HEK293 (cell line): ENCODE measurements around the gene STRA6.

ENCODE experiments used
- GLI2 ChIP-seq: fragments of 450-650 bp; formaldehyde crosslinking; IDR thresholded peaks from 2 replicates; pipeline ENCODE4; 2017; ENCODE audit warnings: missing biosample characterization, missing genetic modification characterization, low read depth, borderline replicate concordance
- IKZF3 ChIP-seq: fragments of 450-650 bp; IDR thresholded peaks from 2 replicates; pipeline ENCODE4 v1.5.0; 2018; ENCODE audit warnings: missing biosample characterization, mild to moderate bottlenecking, missing genetic modification characterization, moderate library complexity
- KLF16 ChIP-seq: fragments of 450-650 bp; formaldehyde crosslinking; IDR thresholded peaks from 2 replicates; pipeline ENCODE4 v1.5.1; 2017; ENCODE audit warnings: missing biosample characterization, missing genetic modification characterization
- SP2 ChIP-seq: fragments of 450-650 bp; formaldehyde crosslinking; IDR thresholded peaks from 2 replicates; pipeline ENCODE4 v1.5.1; 2016; ENCODE audit warnings: missing biosample characterization, missing genetic modification characterization
- ZBTB17 ChIP-seq: fragments of 450-650 bp; formaldehyde crosslinking; IDR thresholded peaks from 2 replicates; pipeline ENCODE4 v1.5.1; 2016; ENCODE audit warnings: missing biosample characterization, missing genetic modification characterization
- ZBTB21 ChIP-seq: fragments of 450-650 bp; formaldehyde crosslinking; IDR thresholded peaks from 2 replicates; pipeline ENCODE4 v1.5.1; 2017; ENCODE audit warnings: missing biosample characterization, missing genetic modification characterization
- ZBTB48 ChIP-seq: fragments of 450-650 bp; formaldehyde crosslinking; IDR thresholded peaks from 2 replicates; pipeline ENCODE4 v1.5.1; 2016; ENCODE audit warnings: missing biosample characterization, missing genetic modification characterization
- ZFHX2 ChIP-seq: fragments of 450-650 bp; formaldehyde crosslinking; conservative IDR thresholded peaks from 2 replicates; pipeline ENCODE4 v1.5.1; 2016; ENCODE audit warnings: missing biosample characterization, missing genetic modification characterization
- ZNF121 ChIP-seq: fragments of 450-650 bp; formaldehyde crosslinking; IDR thresholded peaks from 2 replicates; pipeline ENCODE4 v1.5.1; 2016; ENCODE audit warnings: missing biosample characterization, missing genetic modification characterization
- ZNF132 ChIP-seq: fragments of 450-650 bp; formaldehyde crosslinking; IDR thresholded peaks from 2 replicates; pipeline ENCODE4 v1.5.1; 2017; ENCODE audit warnings: missing biosample characterization, missing genetic modification characterization, borderline replicate concordance
- ZNF341 ChIP-seq: fragments of 450-650 bp; formaldehyde crosslinking; IDR thresholded peaks from 2 replicates; pipeline ENCODE4; 2016; ENCODE audit warnings: low read depth, missing biosample characterization, missing genetic modification characterization
- ZNF394 ChIP-seq: fragments of 450-650 bp; formaldehyde crosslinking; IDR thresholded peaks from 2 replicates; pipeline ENCODE4 v1.5.1; 2016; ENCODE audit warnings: missing biosample characterization, missing genetic modification characterization, mild to moderate bottlenecking, moderate library complexity, borderline replicate concordance
- ZNF423 ChIP-seq: fragments of 450-650 bp; formaldehyde crosslinking; IDR thresholded peaks from 2 replicates; pipeline ENCODE4 v1.5.1; 2016; ENCODE audit warnings: missing biosample characterization, missing genetic modification characterization
- ZNF560 ChIP-seq: fragments of 450-650 bp; formaldehyde crosslinking; IDR thresholded peaks from 2 replicates; pipeline ENCODE4 v1.5.1; 2017; ENCODE audit warnings: missing biosample characterization, missing genetic modification characterization, borderline replicate concordance
- ZNF624 ChIP-seq: fragments of 450-650 bp; formaldehyde crosslinking; IDR thresholded peaks from 2 replicates; pipeline ENCODE4 v1.5.1; 2017; ENCODE audit warnings: missing biosample characterization, missing genetic modification characterization
- ZNF658 ChIP-seq: fragments of 450-650 bp; formaldehyde crosslinking; IDR thresholded peaks from 2 replicates; pipeline ENCODE4; 2016; ENCODE audit warnings: missing biosample characterization, missing genetic modification characterization
- ZNF837 ChIP-seq: fragments of 450-650 bp; formaldehyde crosslinking; IDR thresholded peaks from 2 replicates; pipeline ENCODE4 v1.5.1; 2016; ENCODE audit warnings: missing biosample characterization, missing genetic modification characterization
- TF ChIP-seq, protein P1 (sequence below): fragments of 450-650 bp; formaldehyde crosslinking; IDR thresholded peaks from 2 replicates; pipeline ENCODE4 v1.5.1; 2016; ENCODE audit warnings: missing biosample characterization, missing genetic modification characterization
- TF ChIP-seq, protein P2 (sequence below): fragments of 450-650 bp; formaldehyde crosslinking; IDR thresholded peaks from 2 replicates; pipeline ENCODE4 v1.5.1; 2016; ENCODE audit warnings: missing biosample characterization, missing genetic modification characterization
- TF ChIP-seq, protein P3 (sequence below): fragments of 450-650 bp; formaldehyde crosslinking; IDR thresholded peaks from 2 replicates; pipeline ENCODE4 v1.5.1; 2016; ENCODE audit warnings: missing biosample characterization, missing genetic modification characterization
- TF ChIP-seq, protein P4 (sequence below): fragments of 450-650 bp; formaldehyde crosslinking; IDR thresholded peaks from 2 replicates; pipeline ENCODE4 v1.5.1; 2016; ENCODE audit warnings: missing biosample characterization, missing genetic modification characterization

Gene STRA6

DNA sequence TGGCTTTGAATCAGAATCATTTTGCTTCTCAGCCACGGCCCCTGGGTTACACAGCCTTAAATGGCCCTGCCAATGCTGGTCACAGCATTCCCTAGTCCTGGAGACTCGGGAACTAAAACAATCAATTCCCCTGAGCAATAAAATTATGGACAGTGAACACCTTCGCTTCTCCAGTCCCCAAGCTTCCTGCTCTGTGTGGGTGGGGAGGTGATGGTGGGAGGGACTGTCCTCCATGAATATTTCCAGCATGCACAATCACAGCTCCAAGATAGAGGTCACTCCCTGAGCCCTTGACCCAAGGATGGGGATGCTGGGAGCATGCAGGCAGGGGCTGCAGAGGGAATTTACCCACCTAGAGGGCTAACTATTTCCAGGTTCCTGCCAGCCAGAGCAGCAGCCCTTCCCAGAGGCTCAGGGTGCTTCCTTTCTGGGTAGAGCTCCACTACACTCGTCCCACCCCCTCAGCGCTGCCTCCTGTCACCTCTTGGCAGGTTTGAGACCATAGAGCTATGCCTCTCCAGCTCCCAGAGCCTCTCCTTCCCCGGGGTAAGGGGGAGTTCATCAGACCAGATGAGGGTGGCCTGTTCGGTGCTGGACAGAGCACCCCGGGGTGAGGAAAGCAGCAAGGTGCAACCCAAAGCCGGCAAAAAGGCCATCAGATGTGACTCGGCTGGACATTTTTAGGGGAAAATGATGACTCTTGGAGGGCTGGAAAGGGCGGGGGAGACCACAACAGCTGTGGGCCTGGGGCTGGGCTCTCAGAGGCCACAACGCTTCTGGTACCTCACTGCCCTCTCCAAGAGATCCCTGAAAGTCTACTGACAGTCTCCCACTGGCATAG is 19.0 kb upstream of the STRA6 start (continued):
- no peak for TF ChIP-seq ZNF394 (tag by site-specific recombination)
- TF ChIP-seq GLI2 (tag by site-specific recombination) = no peak
- TF ChIP-seq, protein P1, sequence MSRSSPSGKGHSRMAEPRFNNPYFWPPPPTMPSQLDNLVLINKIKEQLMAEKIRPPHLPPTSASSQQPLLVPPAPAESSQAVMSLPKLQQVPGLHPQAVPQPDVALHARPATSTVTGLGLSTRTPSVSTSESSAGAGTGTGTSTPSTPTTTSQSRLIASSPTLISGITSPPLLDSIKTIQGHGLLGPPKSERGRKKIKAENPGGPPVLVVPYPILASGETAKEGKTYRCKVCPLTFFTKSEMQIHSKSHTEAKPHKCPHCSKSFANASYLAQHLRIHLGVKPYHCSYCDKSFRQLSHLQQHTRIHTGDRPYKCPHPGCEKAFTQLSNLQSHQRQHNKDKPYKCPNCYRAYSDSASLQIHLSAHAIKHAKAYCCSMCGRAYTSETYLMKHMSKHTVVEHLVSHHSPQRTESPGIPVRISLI (tag by site-specific recombination) = no peak
- TF ChIP-seq ZFHX2 (tag by site-specific recombination) = peak; percentile 76
- TF ChIP-seq ZNF132 (tag by site-specific recombination) = no peak
- no peak for TF ChIP-seq ZBTB17 (tag by site-specific recombination)
- no peak for TF ChIP-seq ZNF121 (tag by site-specific recombination)
- no peak for TF ChIP-seq ZNF658 (tag by site-specific recombination)
- 0 out of 2 replicates have a peak, but pooled peaks have one; percentile 10 for TF ChIP-seq ZNF423
- no peak for TF ChIP-seq ZNF837 (tag by site-specific recombination)
- TF ChIP-seq ZNF560 (tag by site-specific recombination) = no peak
- no peak for TF ChIP-seq ZNF341 (tag by site-specific recombination)
- TF ChIP-seq, protein P2, sequence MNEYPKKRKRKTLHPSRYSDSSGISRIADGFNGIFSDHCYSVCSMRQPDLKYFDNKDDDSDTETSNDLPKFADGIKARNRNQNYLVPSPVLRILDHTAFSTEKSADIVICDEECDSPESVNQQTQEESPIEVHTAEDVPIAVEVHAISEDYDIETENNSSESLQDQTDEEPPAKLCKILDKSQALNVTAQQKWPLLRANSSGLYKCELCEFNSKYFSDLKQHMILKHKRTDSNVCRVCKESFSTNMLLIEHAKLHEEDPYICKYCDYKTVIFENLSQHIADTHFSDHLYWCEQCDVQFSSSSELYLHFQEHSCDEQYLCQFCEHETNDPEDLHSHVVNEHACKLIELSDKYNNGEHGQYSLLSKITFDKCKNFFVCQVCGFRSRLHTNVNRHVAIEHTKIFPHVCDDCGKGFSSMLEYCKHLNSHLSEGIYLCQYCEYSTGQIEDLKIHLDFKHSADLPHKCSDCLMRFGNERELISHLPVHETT (tag by site-specific recombination) = no peak
- TF ChIP-seq ZBTB21 (tag by site-specific recombination) = no peak
- TF ChIP-seq ZNF624 (tag by site-specific recombination) = no peak
- TF ChIP-seq ZBTB48 (tag by site-specific recombination) = peak; percentile 60
- peak; percentile 12; the same call in 1 of the 2 replicates for TF ChIP-seq SP2
- TF ChIP-seq, protein P3, sequence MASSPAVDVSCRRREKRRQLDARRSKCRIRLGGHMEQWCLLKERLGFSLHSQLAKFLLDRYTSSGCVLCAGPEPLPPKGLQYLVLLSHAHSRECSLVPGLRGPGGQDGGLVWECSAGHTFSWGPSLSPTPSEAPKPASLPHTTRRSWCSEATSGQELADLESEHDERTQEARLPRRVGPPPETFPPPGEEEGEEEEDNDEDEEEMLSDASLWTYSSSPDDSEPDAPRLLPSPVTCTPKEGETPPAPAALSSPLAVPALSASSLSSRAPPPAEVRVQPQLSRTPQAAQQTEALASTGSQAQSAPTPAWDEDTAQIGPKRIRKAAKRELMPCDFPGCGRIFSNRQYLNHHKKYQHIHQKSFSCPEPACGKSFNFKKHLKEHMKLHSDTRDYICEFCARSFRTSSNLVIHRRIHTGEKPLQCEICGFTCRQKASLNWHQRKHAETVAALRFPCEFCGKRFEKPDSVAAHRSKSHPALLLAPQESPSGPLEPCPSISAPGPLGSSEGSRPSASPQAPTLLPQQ (tag by site-specific recombination) = no peak
- TF ChIP-seq, protein P4, sequence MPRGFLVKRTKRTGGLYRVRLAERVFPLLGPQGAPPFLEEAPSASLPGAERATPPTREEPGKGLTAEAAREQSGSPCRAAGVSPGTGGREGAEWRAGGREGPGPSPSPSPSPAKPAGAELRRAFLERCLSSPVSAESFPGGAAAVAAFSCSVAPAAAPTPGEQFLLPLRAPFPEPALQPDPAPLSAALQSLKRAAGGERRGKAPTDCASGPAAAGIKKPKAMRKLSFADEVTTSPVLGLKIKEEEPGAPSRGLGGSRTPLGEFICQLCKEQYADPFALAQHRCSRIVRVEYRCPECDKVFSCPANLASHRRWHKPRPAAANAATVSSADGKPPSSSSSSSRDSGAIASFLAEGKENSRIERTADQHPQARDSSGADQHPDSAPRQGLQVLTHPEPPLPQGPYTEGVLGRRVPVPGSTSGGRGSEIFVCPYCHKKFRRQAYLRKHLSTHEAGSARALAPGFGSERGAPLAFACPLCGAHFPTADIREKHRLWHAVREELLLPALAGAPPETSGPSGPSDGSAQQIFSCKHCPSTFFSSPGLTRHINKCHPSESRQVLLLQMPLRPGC (tag by site-specific recombination) = no peak
- TF ChIP-seq KLF16 (tag by site-specific recombination) = no peak
- no peak for TF ChIP-seq IKZF3 (tag by site-specific recombination)
- TF ChIP-seq, all 188 proteins: peak for 8
